Measurements from ENCODE around the gene NUP93.

GRCh38 chr16:56690420-56691122 is 39.4 kb upstream of the NUP93 start:
- TF ChIP-seq CTCF (IDR thresholded peaks at IDR 0.05) (no peak), POLR2A (IDR thresholded peaks at IDR 0.05) (no peak)
